ENCODE data around the gene UBA3.

GRCh38 chr3:69103123-69103522 is 23.0 kb upstream of the UBA3 start:
- TF ChIP-seq GATA3 (IDR thresholded peaks at IDR 0.05; ENCODE audit: low read depth, low read length) (no peak), GATA2 (IDR thresholded peaks at IDR 0.05; ENCODE audit: low read depth, low read length) (no peak)

All from SH-SY5Y (cell line).